ENCODE data around the gene KLHL33.

Gene KLHL33

DNA sequence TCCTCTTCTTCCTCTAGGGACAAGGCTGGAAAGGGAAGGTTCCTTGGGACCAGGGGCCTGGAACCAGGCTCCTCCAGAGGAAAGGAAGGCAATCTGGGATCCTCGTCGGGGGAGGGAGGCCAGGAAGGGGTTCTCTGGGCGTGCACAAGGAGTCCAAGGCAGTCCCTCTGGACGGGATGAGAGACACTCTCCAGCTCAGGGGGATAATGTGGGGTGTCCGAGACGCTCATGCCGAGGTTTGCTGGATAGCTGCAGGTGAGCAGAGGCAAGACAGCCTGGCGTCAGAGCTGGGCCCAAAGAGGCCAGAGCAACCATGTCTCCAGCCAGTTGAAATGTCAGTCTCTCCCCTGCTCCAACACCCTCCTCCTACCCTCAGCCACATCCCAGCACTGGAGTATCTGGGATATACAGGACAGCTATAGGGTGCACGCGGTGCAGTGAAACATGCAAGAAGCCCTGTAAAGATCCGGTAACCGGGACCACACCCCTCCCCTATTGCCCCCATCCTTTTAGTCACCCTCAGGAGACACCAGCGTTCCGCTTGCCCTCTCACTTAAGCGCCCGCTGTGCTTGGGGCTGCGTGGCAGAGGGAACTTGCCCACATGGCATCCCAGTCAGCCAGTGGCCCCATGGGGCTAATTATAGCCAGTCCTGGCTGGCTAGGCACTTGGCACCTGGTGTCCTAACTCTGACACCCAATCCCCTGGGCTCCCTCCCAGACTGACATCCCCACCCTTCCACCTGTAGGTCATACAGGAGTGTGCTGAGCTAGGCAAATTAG is at the start of gene KLHL33:
Gene KLHL33, minus strand, starts transcription at position 585 of the 781 bp plus-strand sequence. Its CDS starts 355 bp downstream, at position 230.
- no peak for DNase-seq (ENCODE audit: low read depth in 2 of 2)

DNA sequence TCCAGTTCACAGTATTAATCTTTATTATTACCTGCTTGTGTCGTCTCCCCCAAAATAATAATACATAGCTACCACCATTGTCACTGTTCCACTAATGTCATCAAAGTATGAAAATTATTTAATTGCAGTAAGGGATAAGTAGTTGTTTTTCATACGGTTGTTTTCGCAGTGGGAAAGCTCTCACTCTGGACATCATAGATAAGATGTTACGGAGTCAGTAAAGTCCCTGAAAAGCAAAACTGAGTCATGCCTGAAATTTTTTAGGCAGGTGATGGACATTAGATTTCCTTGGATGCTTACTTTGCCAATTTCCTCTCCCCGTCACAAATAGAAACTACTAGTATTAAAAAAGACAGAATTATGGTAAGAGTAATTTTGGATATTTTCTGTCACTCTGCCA is 46.4 kb upstream of the KLHL33 start:
- DNase-seq (ENCODE audit: low read depth in 2 of 2): no peak

DNA sequence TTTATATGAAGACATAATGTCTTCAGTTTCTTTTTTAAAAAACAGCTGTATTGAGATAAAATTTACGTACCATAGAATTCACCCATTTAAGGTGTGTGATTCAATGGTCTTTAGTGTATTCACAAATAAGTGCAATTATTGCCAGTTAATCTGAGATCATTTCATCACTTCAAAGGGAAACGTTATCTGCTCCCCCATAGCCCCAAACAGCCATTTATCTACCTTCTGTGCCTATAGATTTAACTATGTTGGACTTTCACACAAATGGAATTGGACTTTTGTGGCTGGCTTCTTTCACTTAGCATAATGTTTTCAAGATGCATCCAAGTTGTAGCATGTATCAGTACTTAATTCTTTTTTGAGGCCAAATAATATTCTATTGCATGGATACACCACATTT is 42.9 kb upstream of the KLHL33 start:
- no peak for DNase-seq (ENCODE audit: low read depth in 2 of 2)

- DNase-seq (ENCODE audit: low read depth in 2 of 2): no peak
Measured at GRCh38 chr14:20477211-20477876, 41.4 kb upstream of the KLHL33 start.

DNA sequence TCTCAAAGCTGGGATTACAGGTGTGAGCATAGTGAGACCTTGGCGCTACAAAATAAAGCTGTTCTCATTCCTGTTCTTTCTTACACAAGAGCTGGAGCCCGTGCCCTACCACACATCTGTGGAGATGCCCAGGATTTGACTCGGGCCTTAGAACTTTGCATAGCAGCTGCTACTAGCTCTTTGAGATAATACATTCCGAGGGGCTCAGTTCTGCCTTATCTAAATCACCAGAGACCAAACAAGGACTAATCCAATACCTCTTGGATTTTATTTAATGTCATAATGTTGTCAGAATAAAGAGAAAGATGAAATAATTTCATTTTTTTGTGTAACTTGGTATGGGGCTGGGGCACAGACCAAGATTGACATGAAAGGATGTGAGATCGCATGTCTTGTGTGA is 40.8 kb upstream of the KLHL33 start:
- DNase-seq (ENCODE audit: low read depth in 2 of 2): no peak

- DNase-seq (ENCODE audit: low read depth in 2 of 2): no peak
Measured at GRCh38 chr14:20472536-20473169, 36.7 kb upstream of the KLHL33 start.

DNA sequence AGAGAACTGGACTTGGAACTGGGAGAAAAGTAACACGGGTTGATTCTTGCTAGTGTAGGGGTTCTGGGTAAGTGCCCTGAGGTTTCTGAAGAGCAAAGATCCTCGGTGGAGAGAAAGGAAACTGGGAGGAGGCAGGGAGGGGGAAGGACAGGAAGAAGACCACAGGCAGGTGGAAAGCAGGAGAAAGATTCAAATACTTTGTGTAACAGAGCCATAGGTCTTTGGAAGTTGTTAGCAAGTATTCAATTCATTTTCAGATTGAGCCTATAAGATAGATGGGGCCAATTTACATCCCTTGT is 34.6 kb upstream of the KLHL33 start:
- DNase-seq (ENCODE audit: low read depth in 2 of 2): no peak

- DNase-seq (ENCODE audit: low read depth in 2 of 2): peak; percentile 22 to 37
Measured at GRCh38 chr14:20469890-20470602, 34.1 kb upstream of the KLHL33 start.

DNA sequence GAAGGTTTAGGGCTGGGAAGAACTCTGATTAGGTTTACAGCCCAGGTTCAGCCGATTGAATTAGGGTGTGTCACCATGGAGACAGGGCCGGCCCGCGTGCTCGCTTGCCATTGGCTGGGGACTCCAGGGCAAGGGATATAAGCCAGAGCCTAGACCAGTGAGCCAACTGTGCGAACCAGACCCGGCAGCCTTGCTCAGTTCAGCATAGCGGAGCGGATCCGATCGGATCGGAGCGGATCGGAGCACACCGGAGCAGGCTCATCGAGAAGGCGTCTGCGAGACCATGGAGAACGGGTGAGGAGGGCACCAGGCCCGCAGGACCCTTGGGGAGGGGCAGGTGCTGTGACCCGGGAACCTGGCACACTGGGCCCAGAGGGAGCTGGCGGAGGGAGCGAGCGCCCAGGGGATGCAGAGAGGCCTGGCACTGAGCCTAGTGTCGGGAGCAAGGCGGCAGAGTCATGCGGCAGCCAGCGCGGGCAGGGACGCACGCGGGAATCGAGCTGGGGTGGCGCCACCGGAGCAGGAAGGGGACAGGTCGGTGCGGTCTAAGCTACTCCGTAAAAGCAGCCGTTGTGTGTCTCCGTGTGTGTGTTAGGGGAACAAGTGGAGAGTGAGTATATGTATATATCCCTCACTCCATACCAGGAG is 33.4 kb upstream of the KLHL33 start, which contains the start of gene PNP:
Gene PNP, plus strand, starts transcription at position 165 of the 648 bp plus-strand sequence. Its CDS starts 119 bp downstream, at position 284.
- peak; percentile 63 to 76 for DNase-seq (ENCODE audit: low read depth in 2 of 2)

- DNase-seq (ENCODE audit: low read depth in 2 of 2): no peak
Measured at GRCh38 chr14:20468764-20469241, 32.8 kb upstream of the KLHL33 start.

GRCh38 chr14:20461225-20462141 is 25.5 kb upstream of the KLHL33 start, which contains the start of gene PIP4P1:
TSS of gene PIP4P1 (minus strand) at chr14:20461434. CDS start at chr14:20461325, 109 bp downstream.
- DNase-seq (ENCODE audit: low read depth in 2 of 2): peak; percentile 92 to 98

- peak; percentile 16 to 30 for DNase-seq (ENCODE audit: low read depth in 2 of 2)
Measured at GRCh38 chr14:20460458-20461224, 24.7 kb upstream of the KLHL33 start.

DNA sequence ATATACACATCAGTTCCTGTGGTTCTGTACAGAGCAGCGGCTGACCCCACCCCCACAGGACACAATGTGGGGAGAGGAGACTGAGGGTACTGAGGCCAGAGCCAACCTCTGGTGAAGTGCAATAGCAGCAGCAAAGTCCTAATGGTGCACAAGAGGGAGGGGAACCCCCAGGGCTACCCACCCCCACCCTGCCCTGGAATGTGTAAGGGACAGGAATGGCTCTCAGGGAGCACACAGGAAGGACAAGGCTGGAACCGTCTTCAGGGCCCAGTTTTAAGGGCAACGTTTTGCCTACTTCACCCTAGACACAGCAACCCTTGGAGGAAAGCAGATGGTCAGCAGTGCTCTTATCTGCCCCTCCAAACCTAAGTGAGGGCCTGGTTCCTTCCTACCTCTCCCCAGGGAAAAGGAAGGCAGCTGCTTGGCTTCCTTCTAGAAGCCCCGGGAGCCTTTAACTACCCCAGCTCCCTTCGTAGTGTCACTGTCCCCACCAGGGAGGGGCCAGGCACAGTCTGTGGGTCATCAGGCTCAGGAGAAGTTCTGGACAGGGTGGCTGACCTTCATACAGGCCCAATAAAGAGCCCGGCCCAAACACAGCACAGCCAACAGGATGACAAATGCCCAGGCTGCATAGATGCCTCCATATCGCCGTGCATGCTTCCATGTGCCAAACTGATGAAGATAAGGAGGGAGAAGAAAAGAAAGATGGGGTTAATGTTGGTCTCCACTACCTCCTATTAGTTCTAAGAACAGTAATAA is 22.2 kb upstream of the KLHL33 start:
- no peak for DNase-seq (ENCODE audit: low read depth in 2 of 2)

DNA sequence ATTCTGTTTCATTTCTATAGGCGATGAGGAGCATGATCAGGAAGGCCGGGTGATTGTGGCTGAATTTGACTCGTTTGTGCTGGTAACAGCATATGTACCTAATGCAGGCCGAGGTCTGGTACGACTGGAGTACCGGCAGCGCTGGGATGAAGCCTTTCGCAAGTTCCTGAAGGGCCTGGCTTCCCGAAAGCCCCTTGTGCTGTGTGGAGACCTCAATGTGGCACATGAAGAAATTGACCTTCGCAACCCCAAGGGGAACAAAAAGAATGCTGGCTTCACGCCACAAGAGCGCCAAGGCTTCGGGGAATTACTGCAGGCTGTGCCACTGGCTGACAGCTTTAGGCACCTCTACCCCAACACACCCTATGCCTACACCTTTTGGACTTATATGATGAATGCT is 21.0 kb upstream of the KLHL33 start:
- no peak for DNase-seq (ENCODE audit: low read depth in 2 of 2)

DNA sequence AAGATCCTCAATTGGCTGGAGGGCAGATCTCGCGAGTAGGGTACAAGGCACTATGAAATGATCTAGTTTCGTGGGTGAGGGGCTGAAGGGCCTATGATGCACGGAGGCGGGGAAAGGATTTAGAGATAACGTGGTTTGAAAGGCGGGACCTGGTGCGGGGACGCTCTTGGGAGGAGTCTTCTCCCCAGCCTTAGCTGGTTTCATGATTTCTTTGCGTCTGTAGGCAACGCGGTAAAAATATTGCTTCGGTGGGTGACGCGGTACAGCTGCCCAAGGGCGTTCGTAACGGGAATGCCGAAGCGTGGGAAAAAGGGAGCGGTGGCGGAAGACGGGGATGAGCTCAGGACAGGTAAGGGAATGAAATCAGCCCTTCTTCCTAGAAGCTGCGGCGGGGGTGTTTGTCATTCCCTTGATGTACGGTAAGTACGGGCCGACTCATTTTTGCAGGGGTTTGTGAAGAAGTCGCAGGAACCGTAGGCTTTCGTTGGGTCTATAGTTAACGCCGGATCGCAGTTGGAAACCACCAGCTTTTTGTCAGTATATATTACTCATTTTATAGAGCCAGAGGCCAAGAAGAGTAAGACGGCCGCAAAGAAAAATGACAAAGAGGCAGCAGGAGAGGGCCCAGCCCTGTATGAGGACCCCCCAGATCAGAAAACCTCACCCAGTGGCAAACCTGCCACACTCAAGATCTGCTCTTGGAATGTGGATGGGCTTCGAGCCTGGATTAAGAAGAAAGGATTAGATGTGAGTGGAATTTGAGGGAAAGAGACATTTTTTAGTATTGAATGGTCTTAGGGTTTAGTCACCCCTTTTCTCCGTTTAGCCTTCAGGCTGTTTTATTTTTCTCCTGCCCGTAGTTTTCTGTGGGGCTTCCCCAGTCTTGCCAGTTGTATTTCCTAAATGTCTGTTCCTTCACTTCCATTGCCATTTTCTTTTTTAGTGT is 19.7 kb upstream of the KLHL33 start:
- DNase-seq (ENCODE audit: low read depth in 2 of 2): peak in 1 of 2 donors; percentile 19

- peak; percentile 93 to 98 for DNase-seq (ENCODE audit: low read depth in 2 of 2)
Measured at GRCh38 chr14:20454516-20455354, 18.8 kb upstream of the KLHL33 start, which contains the start of the genes APEX1 and OSGEP. TSS of gene APEX1 (plus strand) at chr14:20455226. CDS start at chr14:20455646, 420 bp downstream. TSS of gene OSGEP (minus strand) at chr14:20454812. CDS start at chr14:20454683, 129 bp downstream.
